GM19035 (cell line): Measurements from ENCODE around the gene PTPRJ.

Experiments used
- ATAC-seq: cut with Tn5 transposase; IDR thresholded peaks from one replicate; pipeline ENCODE4 v1.9.1; 2021; ENCODE audit not compliant: unreplicated experiment

Gene PTPRJ

GRCh38 chr11:47967577-47968525, 12.5 kb upstream of the PTPRJ start:
- no peak for ATAC-seq

- no peak for ATAC-seq
Observed at GRCh38 chr11:47969401-47969800, 11.0 kb upstream of the PTPRJ start.

GRCh38 chr11:47971501-47971900, 8.9 kb upstream of the PTPRJ start:
- no peak for ATAC-seq

GRCh38 chr11:47973173-47973572, 7.2 kb upstream of the PTPRJ start:
- no peak for ATAC-seq

- ATAC-seq, result no peak
Observed at GRCh38 chr11:47976931-47977330, 3.4 kb upstream of the PTPRJ start.

- no peak for ATAC-seq
Observed at GRCh38 chr11:47977623-47978022, 2.7 kb upstream of the PTPRJ start.

GRCh38 chr11:47979378-47980087, 826 bp upstream of the PTPRJ start:
- ATAC-seq, result no peak

- ATAC-seq, result peak; percentile 59
Observed at GRCh38 chr11:47980907-47981621, 705 bp downstream of the PTPRJ start.

GRCh38 chr11:47981667-47982404, 1.5 kb downstream of the PTPRJ start:
- ATAC-seq, result no peak

GRCh38 chr11:47982616-47983015, 2.3 kb downstream of the PTPRJ start:
- ATAC-seq, result no peak

GRCh38 chr11:47983464-47984397, 3.4 kb downstream of the PTPRJ start:
- ATAC-seq, result no peak

- no peak for ATAC-seq
Observed at GRCh38 chr11:47986219-47986618, 5.9 kb downstream of the PTPRJ start.

- no peak for ATAC-seq
Observed at GRCh38 chr11:47986742-47987141, 6.4 kb downstream of the PTPRJ start.

- ATAC-seq, result no peak
Observed at GRCh38 chr11:47987310-47987709, 7.0 kb downstream of the PTPRJ start.

GRCh38 chr11:47987781-47988180, 7.4 kb downstream of the PTPRJ start:
- ATAC-seq, result no peak

GRCh38 chr11:47989779-47990178, 9.4 kb downstream of the PTPRJ start:
- no peak for ATAC-seq

- no peak for ATAC-seq
Observed at GRCh38 chr11:47991266-47991830, 11.0 kb downstream of the PTPRJ start.

GRCh38 chr11:47991894-47992293, 11.5 kb downstream of the PTPRJ start:
- ATAC-seq, result no peak
